HCT116 (cell line): ENCODE results near the gene BEND6. TPM values are rescaled to one million over a fixed set of nuclear protein-coding genes. Genes with fewer than 3 reads are reported as not detected.

ENCODE experiments used
- ATAC-seq: fragments of 200-7000 bp; cut with Tn5 transposase; 2 replicates; pipeline ENCODE4 v1.9.1; 2020; ENCODE audit warnings: mild to moderate bottlenecking, moderate library complexity
- BruUV-seq: library from RNA; stranded (reverse); fragments of 400-500 nt; replicated peaks from 2 replicates; lab custom pipeline; 2021; lab: Mats Ljungman, UMichigan
- CTCF ChIA-PET: fragments of 300-600 bp; sonication (Branson Sonifier 250); formaldehyde crosslinking; loops from one replicate; lab custom pipeline; 2021; ENCODE audit warnings: antibody characterized with exemption; lab: Charles Lee
- POLR2A ChIA-PET: fragments of 300-600, 350-600 bp; sonication (Branson Sonifier 250); formaldehyde crosslinking; loops from one replicate; lab custom pipeline; 2021; ENCODE audit warnings: antibody characterized with exemption; lab: Charles Lee
- RAD21 ChIA-PET, 2 experiments: fragments of 300-600 bp; sonication (Branson Sonifier 250); formaldehyde crosslinking; loops; one replicate each; lab custom pipeline; 2023; ENCODE audit warnings: low total read pairs in 2 of 2; ENCODE audit not compliant: uncharacterized antibody in 2 of 2, unreplicated experiment in 2 of 2, low non-redundant PET in 1 of 2; lab: Charles Lee
- DNase-seq: peaks from one replicate; pipeline ENCODE4 v3.0.0-alpha.2; 2010; ENCODE audit warnings: low read depth, low spot score
- H2AFZ ChIP-seq: fragments of 200-600 bp; shearing (Covaris generic), sonication (generic); 2 replicates; pipeline ENCODE4 v1.6.1; 2017; ENCODE audit warnings: low read depth, mixed run types, mixed read lengths, antibody characterized with exemption, low read length; ENCODE audit not compliant: poor library complexity, severe bottlenecking
- H3K27ac ChIP-seq: 2 replicates; pipeline ENCODE4 v1.5.1; 2012; ENCODE audit warnings: low read depth, low read length
- H3K27me3 ChIP-seq: fragments of 200-600 bp; sonication (generic); 2 replicates; pipeline ENCODE4 v1.6.1; 2016; ENCODE audit warnings: mixed run types, low read length, mixed read lengths; ENCODE audit not compliant: insufficient read depth
- H3K36me3 ChIP-seq, 2 experiments: fragments of 200-500 bp in 1 of 2; fragments of 200-600 bp in 1 of 2; sonication (Bioruptor generic) in 1 of 2; sonication (generic) in 1 of 2; 2 replicates each; pipeline versions ENCODE4 v1.5.1 to v1.6.1; 2014 to 2016; ENCODE audit warnings: low read length in 2 of 2, inconsistent platforms in 1 of 2, mixed read lengths in 1 of 2, mixed run types in 1 of 2; ENCODE audit not compliant: insufficient read depth in 2 of 2, control insufficient read depth in 1 of 2
- H3K4me1 ChIP-seq, 2 experiments: fragments of 200-600 bp in 1 of 2; sonication (generic) in 1 of 2; 2 replicates each; pipeline versions ENCODE4 v1.5.1 to v1.6.1; 2012 to 2017; ENCODE audit warnings: low read length in 2 of 2, inconsistent platforms in 1 of 2, mild to moderate bottlenecking in 1 of 2, mixed read lengths in 1 of 2, mixed run types in 1 of 2, moderate library complexity in 1 of 2; ENCODE audit not compliant: insufficient read depth in 2 of 2, control insufficient read depth in 1 of 2
- H3K4me2 ChIP-seq: fragments of 200-600 bp; sonication (generic); 2 replicates; pipeline ENCODE4 v1.6.1; 2017; ENCODE audit warnings: mixed run types, low read length, mixed read lengths
- H3K4me3 ChIP-seq, 2 experiments: fragments of 200-600 bp in 1 of 2; sonication (generic) in 1 of 2; replicated peaks in 1 of 2; 2 replicates each; pipeline ENCODE4 v1.5.1; 2011 to 2016; ENCODE audit warnings: low read length in 2 of 2, control low read depth in 1 of 2, low read depth in 1 of 2, mild to moderate bottlenecking in 1 of 2, mixed read lengths in 1 of 2, mixed run types in 1 of 2
- H3K79me2 ChIP-seq: fragments of 200-600 bp; sonication (generic); 2 replicates; pipeline ENCODE4 v1.6.1; 2017; ENCODE audit warnings: mild to moderate bottlenecking, mixed run types, low read length, moderate library complexity, mixed read lengths; ENCODE audit not compliant: insufficient read depth
- H3K9ac ChIP-seq: fragments of 200-600 bp; sonication (generic); 2 replicates; pipeline ENCODE4 v1.6.1; 2016; ENCODE audit warnings: low read length, mixed read lengths
- H3K9me2 ChIP-seq: fragments of 200-600 bp; sonication (generic), shearing (Covaris generic); 2 replicates; pipeline ENCODE4 v1.6.1; 2017; ENCODE audit warnings: mixed run types, mild to moderate bottlenecking, moderate library complexity; ENCODE audit not compliant: insufficient read depth
- H3K9me3 ChIP-seq, 2 experiments: fragments of 200-500 bp in 1 of 2; fragments of 200-600 bp in 1 of 2; sonication (Bioruptor generic) in 1 of 2; sonication (generic) in 1 of 2; 2 replicates each; pipeline ENCODE4 v1.6.1; 2014 to 2017; ENCODE audit warnings: low read length in 2 of 2, mixed read lengths in 2 of 2, inconsistent platforms in 1 of 2, low read depth in 1 of 2, mild to moderate bottlenecking in 1 of 2, mixed run types in 1 of 2, moderate library complexity in 1 of 2; ENCODE audit not compliant: control insufficient read depth in 1 of 2, insufficient read depth in 1 of 2
- H4K20me1 ChIP-seq: fragments of 200-600 bp; sonication (generic), shearing (Covaris generic); 2 replicates; pipeline ENCODE4 v1.6.1; 2017; ENCODE audit warnings: mixed run types, mild to moderate bottlenecking, moderate library complexity; ENCODE audit not compliant: insufficient read depth
- CEBPB ChIP-seq: IDR thresholded peaks from 2 replicates; pipeline ENCODE4 v1.6.1; 2012; ENCODE audit warnings: low read depth
- EZH2phosphoT487 ChIP-seq: fragments of 200-600 bp; IDR thresholded peaks from 2 replicates; pipeline ENCODE4 v1.6.1; 2018; ENCODE audit warnings: antibody characterized with exemption, borderline replicate concordance
- FOSL1 ChIP-seq: IDR thresholded peaks from 2 replicates; pipeline ENCODE4 v1.6.1; 2012; ENCODE audit warnings: low read depth
- JUND ChIP-seq: IDR thresholded peaks from 2 replicates; pipeline ENCODE4 v1.6.1; 2012
- MAX ChIP-seq: IDR thresholded peaks from 2 replicates; pipeline ENCODE4 v1.6.1; 2012
- POLR2A ChIP-seq: IDR thresholded peaks from 2 replicates; pipeline ENCODE4 v1.7.0; 2011; ENCODE audit warnings: borderline replicate concordance; ENCODE audit not compliant: insufficient read depth, insufficient read length; ENCODE audit errors: extremely low read depth
- SIN3A ChIP-seq: IDR thresholded peaks from 2 replicates; pipeline ENCODE4 v1.6.1; 2012; ENCODE audit warnings: low read depth
- SP1 ChIP-seq: IDR thresholded peaks from 2 replicates; pipeline ENCODE4 v1.6.1; 2012; ENCODE audit warnings: low read depth
- SRF ChIP-seq: IDR thresholded peaks from 2 replicates; pipeline ENCODE4 v1.6.1; 2012; ENCODE audit warnings: low read depth
- YY1 ChIP-seq: IDR thresholded peaks from 2 replicates; pipeline ENCODE4 v1.6.1; 2011; ENCODE audit warnings: low read length, low read depth, moderate library complexity, mild to moderate bottlenecking; ENCODE audit not compliant: insufficient replicate concordance; ENCODE audit errors: extremely low read depth
- ZBTB33 ChIP-seq: IDR thresholded peaks from 2 replicates; pipeline ENCODE4 v1.6.1; 2011; ENCODE audit warnings: mild to moderate bottlenecking, low read length, moderate library complexity; ENCODE audit not compliant: insufficient replicate concordance; ENCODE audit errors: extremely low read depth
- ZFX ChIP-seq: fragments of 450-650 bp; IDR thresholded peaks from 2 replicates; pipeline ENCODE4 v1.6.1; 2017
- intact Hi-C: fragments of 100-400 bp; cut with micrococcal nuclease; formaldehyde crosslinking; loops from 2 replicates; pipeline ENCODE4 v1.10.0; 2022
- total RNA-seq: library from RNA; stranded (reverse); gene quantifications from one replicate; pipeline ENCODE4 v1.2.1, GENCODE V29; 2021; ENCODE audit not compliant: unreplicated experiment
- TF ChIP-seq, protein P1 (sequence below): IDR thresholded peaks from 2 replicates; pipeline ENCODE4 v1.6.1; 2012; ENCODE audit warnings: low read depth

BEND6 gene
- total RNA-seq, 1 experiment from 2014 or later = 4.0 TPM

GRCh38 chr6:56936466-56936865 lies 18.4 kb upstream of the BEND6 start:
- RAD21 ChIA-PET = no interaction called here
- Histone ChIP-seq H3K9ac (no peak overlapping the region), H3K36me3 (peaks cover 0 to 7% of the 10 kb centered on the region in 2 experiments; a peak in 2 of 4 replicates), H4K20me1 (no peaks in the 10 kb centered on the region), H3K27me3 (no peaks in the 10 kb centered on the region), H2AFZ (no peak overlapping the region), H3K79me2 (peaks cover 44% of the 10 kb centered on the region), H3K27ac (no peak overlapping the region; the same call in 1 of the 2 replicates), H3K9me3 (peaks cover 0 to 2% of the 10 kb centered on the region in 2 experiments; a peak in 1 of 4 replicates), H3K4me2 (peak overlapping the region; percentile 0; the same call in 1 of the 2 replicates), H3K4me1 (peaks cover 45 to 58% of the 10 kb centered on the region in 2 experiments), H3K9me2 (no peaks in the 10 kb centered on the region), H3K4me3 (no peak overlapping the region)
- no peak for DNase-seq
- no peak for ATAC-seq
- BruUV-seq = no TSS peak
- CTCF ChIA-PET = interaction anchor here (2.9 kb wide), 1 partner anchor 19 kb away, joined by 7 read pairs; the partner anchor contains the start of gene BEND6
- TF ChIP-seq SP1 (no peak), ZBTB33 (no peak), ZFX (no peak)
- POLR2A ChIA-PET = no interaction called here
- intact Hi-C loops = loop anchor here (5.0 kb wide), 1 partner anchor 234 kb away; no protein-coding TSS in a partner anchor

DNA sequence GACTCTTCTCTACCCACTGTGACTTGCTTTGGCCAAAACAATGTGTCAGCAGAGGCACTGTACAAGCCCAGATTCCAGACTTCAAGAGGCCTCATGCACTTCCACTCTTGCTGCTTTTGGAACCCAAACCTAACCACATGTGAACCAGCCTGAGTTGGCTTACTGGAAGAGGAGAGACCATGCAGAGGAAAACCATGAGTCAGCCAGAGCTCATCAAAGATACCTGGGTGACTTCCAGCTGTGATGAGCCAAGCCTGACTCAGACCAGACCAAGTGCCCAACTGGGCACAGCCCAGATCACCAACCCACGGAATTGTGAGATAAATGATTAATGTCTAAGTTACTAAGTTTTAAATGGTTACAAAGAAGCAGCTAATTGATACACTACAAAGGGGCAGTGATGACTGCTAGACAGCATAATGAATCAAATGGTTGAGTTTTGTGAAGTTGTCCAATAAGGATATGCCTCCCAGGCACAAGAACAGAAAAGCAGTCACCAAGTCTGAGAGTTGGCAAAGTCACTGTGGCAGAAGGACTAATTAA lies 16.2 kb upstream of the BEND6 start:
- H4K20me1 ChIP-seq = no peaks in the 10 kb centered on the region
- H3K4me2 ChIP-seq = peak overlapping the region; percentile 80
- H3K4me1 ChIP-seq = peaks cover 42 to 58% of the 10 kb centered on the region in 2 experiments
- H3K9me3 ChIP-seq = peaks cover 0 to 11% of the 10 kb centered on the region in 2 experiments; a peak in 2 of 4 replicates
- peaks cover 0 to 13% of the 10 kb centered on the region in 2 experiments; a peak in 2 of 4 replicates for H3K36me3 ChIP-seq
- peak overlapping the region in 1 of 2 experiments; percentile 42; a peak in 2 of 4 replicates for H3K4me3 ChIP-seq
- no peaks in the 10 kb centered on the region for H3K27me3 ChIP-seq
- H3K79me2 ChIP-seq = peaks cover 32% of the 10 kb centered on the region
- CTCF ChIA-PET = interaction anchor here (0.8 to 2.2 kb wide), 5 partner anchors 11 to 36 kb away, joined by 3 to 10 read pairs (median 6); partner anchors contain the start of gene BEND6
- no peaks in the 10 kb centered on the region for H3K9me2 ChIP-seq
- peak; percentile 93 for ATAC-seq
- BruUV-seq = no TSS peak
- peak; percentile 100 for DNase-seq
- intact Hi-C loops = loop anchor here (2.0 to 5.0 kb wide), 2 partner anchors 16 to 236 kb away; partner anchors contain the start of gene BEND6
- no peak overlapping the region for H2AFZ ChIP-seq
- POLR2A ChIA-PET = interaction anchor here (0.7 to 2.0 kb wide), 5 partner anchors 9 to 17 kb away, joined by 3 to 15 read pairs (median 9); partner anchors contain the start of gene BEND6
- H3K9ac ChIP-seq = peak overlapping the region; percentile 62
- H3K27ac ChIP-seq = peak overlapping the region; percentile 90
- RAD21 ChIA-PET = interaction anchor here in 1 of 2 experiments (0.7 kb wide), 1 partner anchor 24 kb away, joined by 3 read pairs; no protein-coding TSS in a partner anchor
- TF ChIP-seq YY1 (peak; percentile 60), SIN3A (peak; percentile 96), POLR2A (no peak), EZH2phosphoT487 (no peak), CEBPB (peak; percentile 94), JUND (peak; percentile 100), SP1 (peak; percentile 99), SRF (peak; percentile 95), MAX (peak; percentile 97), FOSL1 (peak; percentile 100)
- TF ChIP-seq, protein P1, sequence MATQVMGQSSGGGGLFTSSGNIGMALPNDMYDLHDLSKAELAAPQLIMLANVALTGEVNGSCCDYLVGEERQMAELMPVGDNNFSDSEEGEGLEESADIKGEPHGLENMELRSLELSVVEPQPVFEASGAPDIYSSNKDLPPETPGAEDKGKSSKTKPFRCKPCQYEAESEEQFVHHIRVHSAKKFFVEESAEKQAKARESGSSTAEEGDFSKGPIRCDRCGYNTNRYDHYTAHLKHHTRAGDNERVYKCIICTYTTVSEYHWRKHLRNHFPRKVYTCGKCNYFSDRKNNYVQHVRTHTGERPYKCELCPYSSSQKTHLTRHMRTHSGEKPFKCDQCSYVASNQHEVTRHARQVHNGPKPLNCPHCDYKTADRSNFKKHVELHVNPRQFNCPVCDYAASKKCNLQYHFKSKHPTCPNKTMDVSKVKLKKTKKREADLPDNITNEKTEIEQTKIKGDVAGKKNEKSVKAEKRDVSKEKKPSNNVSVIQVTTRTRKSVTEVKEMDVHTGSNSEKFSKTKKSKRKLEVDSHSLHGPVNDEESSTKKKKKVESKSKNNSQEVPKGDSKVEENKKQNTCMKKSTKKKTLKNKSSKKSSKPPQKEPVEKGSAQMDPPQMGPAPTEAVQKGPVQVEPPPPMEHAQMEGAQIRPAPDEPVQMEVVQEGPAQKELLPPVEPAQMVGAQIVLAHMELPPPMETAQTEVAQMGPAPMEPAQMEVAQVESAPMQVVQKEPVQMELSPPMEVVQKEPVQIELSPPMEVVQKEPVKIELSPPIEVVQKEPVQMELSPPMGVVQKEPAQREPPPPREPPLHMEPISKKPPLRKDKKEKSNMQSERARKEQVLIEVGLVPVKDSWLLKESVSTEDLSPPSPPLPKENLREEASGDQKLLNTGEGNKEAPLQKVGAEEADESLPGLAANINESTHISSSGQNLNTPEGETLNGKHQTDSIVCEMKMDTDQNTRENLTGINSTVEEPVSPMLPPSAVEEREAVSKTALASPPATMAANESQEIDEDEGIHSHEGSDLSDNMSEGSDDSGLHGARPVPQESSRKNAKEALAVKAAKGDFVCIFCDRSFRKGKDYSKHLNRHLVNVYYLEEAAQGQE = no peak
